HEK293 (cell line): Measurements from ENCODE around the gene SERPINA6.
"Not testable (repeated sequence)": the region's sequence is repeated elsewhere in the genome, so short reads cannot be mapped to it uniquely, and the experiment has no call there.

Experiments
- CTCF ChIA-PET: fragments of 350-600 bp; formaldehyde crosslinking; extraction: SDS; loops from one replicate; lab custom pipeline; 2021; ENCODE audit warnings: antibody characterized with exemption; lab: Yijun Ruan, JAX
- POLR2A ChIA-PET: fragments of 300-600 bp; formaldehyde crosslinking; extraction: SDS; loops from one replicate; lab custom pipeline; 2020; ENCODE audit warnings: antibody characterized with exemption, inconsistent platforms; lab: Yijun Ruan, JAX
- H3K27ac ChIP-seq: fragments of 200-500 bp; sonication (Bioruptor generic); 2 replicates; pipeline ENCODE4 v1.5.1; 2014; ENCODE audit warnings: low read depth, low read length, control low read depth, inconsistent platforms; ENCODE audit errors: extremely low read depth
- H3K36me3 ChIP-seq, 2 experiments: fragments of 200-500 bp in 1 of 2; sonication (Bioruptor generic) in 1 of 2; 1 replicate in 1 of 2; 2 replicates in 1 of 2; pipeline ENCODE4 v1.5.1; 2014 to 2017; ENCODE audit warnings: inconsistent platforms in 2 of 2, low read length in 2 of 2; ENCODE audit not compliant: control insufficient read depth in 2 of 2, insufficient read depth in 1 of 2
- H3K4me1 ChIP-seq: fragments of 200-500 bp; sonication (Bioruptor generic); 2 replicates; pipeline ENCODE4 v1.5.1; 2014; ENCODE audit warnings: mild to moderate bottlenecking, low read length, inconsistent platforms; ENCODE audit not compliant: control insufficient read depth, insufficient read depth
- H3K4me3 ChIP-seq: 2 replicates; pipeline ENCODE4 v1.5.1; 2011; ENCODE audit warnings: low read depth, mild to moderate bottlenecking, control low read depth, low read length, moderate library complexity
- H3K9me3 ChIP-seq: fragments of 200-500 bp; sonication (Bioruptor generic); 2 replicates; pipeline ENCODE4 v1.5.1; 2014; ENCODE audit warnings: low read depth, low read length, inconsistent platforms; ENCODE audit not compliant: control insufficient read depth, insufficient read depth
- BCL11B ChIP-seq: fragments of 450-650 bp; formaldehyde crosslinking; IDR thresholded peaks from 2 replicates; pipeline ENCODE4 v1.5.1; 2016; ENCODE audit warnings: low read depth, missing biosample characterization, missing genetic modification characterization
- FEZF1 ChIP-seq: fragments of 450-650 bp; formaldehyde crosslinking; IDR thresholded peaks from 2 replicates; pipeline ENCODE4 v1.5.1; 2016; ENCODE audit warnings: missing biosample characterization, missing genetic modification characterization
- GLIS2 ChIP-seq: fragments of 450-650 bp; formaldehyde crosslinking; IDR thresholded peaks from 2 replicates; pipeline ENCODE4 v1.5.1; 2016; ENCODE audit warnings: missing biosample characterization, missing genetic modification characterization
- TRIM28 ChIP-seq: IDR thresholded peaks from 2 replicates; pipeline ENCODE4 v1.6.1; 2011; ENCODE audit warnings: low read length, control low read depth, borderline replicate concordance
- WT1 ChIP-seq: fragments of 450-650 bp; formaldehyde crosslinking; IDR thresholded peaks from 2 replicates; pipeline ENCODE4 v1.5.1; 2016; ENCODE audit warnings: missing biosample characterization, missing genetic modification characterization
- ZBTB17 ChIP-seq: fragments of 450-650 bp; formaldehyde crosslinking; IDR thresholded peaks from 2 replicates; pipeline ENCODE4 v1.5.1; 2016; ENCODE audit warnings: missing biosample characterization, missing genetic modification characterization
- ZFHX2 ChIP-seq: fragments of 450-650 bp; formaldehyde crosslinking; conservative IDR thresholded peaks from 2 replicates; pipeline ENCODE4 v1.5.1; 2016; ENCODE audit warnings: missing biosample characterization, missing genetic modification characterization
- ZFP3 ChIP-seq: fragments of 450-650 bp; formaldehyde crosslinking; IDR thresholded peaks from 2 replicates; pipeline ENCODE4 v1.5.1; 2016; ENCODE audit warnings: low read depth, missing biosample characterization, missing genetic modification characterization
- ZFP41 ChIP-seq: fragments of 450-650 bp; formaldehyde crosslinking; IDR thresholded peaks from 2 replicates; pipeline ENCODE4 v1.5.1; 2016; ENCODE audit warnings: missing biosample characterization, missing genetic modification characterization, borderline replicate concordance
- ZNF19 ChIP-seq: fragments of 450-650 bp; formaldehyde crosslinking; IDR thresholded peaks from 2 replicates; pipeline ENCODE4; 2016; ENCODE audit warnings: missing biosample characterization, missing genetic modification characterization, low read depth
- ZNF248 ChIP-seq: fragments of 450-650 bp; formaldehyde crosslinking; IDR thresholded peaks from 2 replicates; pipeline ENCODE4 v1.5.1; 2017; ENCODE audit warnings: missing biosample characterization, missing genetic modification characterization
- ZNF302 ChIP-seq: fragments of 450-650 bp; formaldehyde crosslinking; IDR thresholded peaks from 2 replicates; pipeline ENCODE4 v1.5.1; 2016; ENCODE audit warnings: missing biosample characterization, missing genetic modification characterization, low read depth
- ZSCAN16 ChIP-seq: fragments of 450-650 bp; formaldehyde crosslinking; IDR thresholded peaks from 2 replicates; pipeline ENCODE4 v1.5.1; 2016; ENCODE audit warnings: missing biosample characterization, missing genetic modification characterization
- TF ChIP-seq, protein P1 (sequence below): fragments of 450-650 bp; formaldehyde crosslinking; IDR thresholded peaks from 2 replicates; pipeline ENCODE4 v1.5.1; 2016; ENCODE audit warnings: missing biosample characterization, missing genetic modification characterization, borderline replicate concordance
- TF ChIP-seq, protein P2 (sequence below): fragments of 450-650 bp; formaldehyde crosslinking; IDR thresholded peaks from 2 replicates; pipeline ENCODE4 v1.5.1; 2017; ENCODE audit warnings: missing biosample characterization, missing genetic modification characterization
- TF ChIP-seq, protein P3 (sequence below): fragments of 450-650 bp; formaldehyde crosslinking; IDR thresholded peaks from 2 replicates; pipeline ENCODE4 v1.5.1; 2016; ENCODE audit warnings: missing biosample characterization, missing genetic modification characterization
- TF ChIP-seq, protein P4 (sequence below): fragments of 450-650 bp; formaldehyde crosslinking; IDR thresholded peaks from 2 replicates; pipeline ENCODE4 v1.5.1; 2016; ENCODE audit warnings: missing biosample characterization, missing genetic modification characterization
- TF ChIP-seq, protein P5 (sequence below): fragments of 450-650 bp; formaldehyde crosslinking; IDR thresholded peaks from 2 replicates; pipeline ENCODE4 v1.5.1; 2016; ENCODE audit warnings: missing biosample characterization, missing genetic modification characterization
- TF ChIP-seq, protein P6 (sequence below): fragments of 450-650 bp; formaldehyde crosslinking; IDR thresholded peaks from 2 replicates; pipeline ENCODE4 v1.5.1; 2016; ENCODE audit warnings: missing biosample characterization, missing genetic modification characterization
- TF ChIP-seq, protein P7 (sequence below): fragments of 450-650 bp; formaldehyde crosslinking; IDR thresholded peaks from 2 replicates; pipeline ENCODE4; 2016; ENCODE audit warnings: missing biosample characterization, missing genetic modification characterization

SERPINA6 gene

DNA sequence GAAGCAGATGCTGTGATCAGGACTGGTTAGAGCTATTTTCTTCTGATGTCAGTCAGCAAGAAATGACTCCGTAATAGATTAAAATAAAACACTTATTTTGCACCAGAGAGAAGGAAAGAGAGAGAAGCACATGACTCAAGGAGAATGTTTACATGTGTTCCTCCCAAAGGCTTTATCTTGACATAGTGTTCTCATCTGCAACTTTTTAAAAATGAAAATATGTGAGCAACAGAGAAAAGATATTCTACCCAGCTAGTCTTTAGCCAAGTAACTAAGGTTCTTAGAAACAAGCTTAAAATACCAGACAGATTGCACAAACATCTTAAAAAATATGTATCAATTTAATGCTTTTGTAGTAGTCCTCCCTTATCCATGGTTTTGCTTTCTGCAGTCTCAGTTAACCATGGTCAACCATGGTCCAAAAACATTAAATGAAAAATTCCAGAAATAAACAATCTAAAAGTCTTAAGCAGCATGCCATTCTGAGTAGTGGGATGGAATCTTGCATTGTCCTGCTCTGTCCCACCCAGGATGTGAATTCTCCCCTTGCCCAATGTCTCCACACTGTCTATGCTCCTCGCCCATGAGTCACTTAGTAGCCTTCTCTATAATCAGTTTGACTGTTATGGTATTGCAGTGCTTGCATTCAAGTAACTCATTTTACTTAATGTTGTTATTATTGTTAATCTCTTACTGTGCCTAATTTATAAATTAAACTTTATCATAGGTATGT, 40.0 kb downstream of the SERPINA6 start (continued):
- TF ChIP-seq, protein P1, sequence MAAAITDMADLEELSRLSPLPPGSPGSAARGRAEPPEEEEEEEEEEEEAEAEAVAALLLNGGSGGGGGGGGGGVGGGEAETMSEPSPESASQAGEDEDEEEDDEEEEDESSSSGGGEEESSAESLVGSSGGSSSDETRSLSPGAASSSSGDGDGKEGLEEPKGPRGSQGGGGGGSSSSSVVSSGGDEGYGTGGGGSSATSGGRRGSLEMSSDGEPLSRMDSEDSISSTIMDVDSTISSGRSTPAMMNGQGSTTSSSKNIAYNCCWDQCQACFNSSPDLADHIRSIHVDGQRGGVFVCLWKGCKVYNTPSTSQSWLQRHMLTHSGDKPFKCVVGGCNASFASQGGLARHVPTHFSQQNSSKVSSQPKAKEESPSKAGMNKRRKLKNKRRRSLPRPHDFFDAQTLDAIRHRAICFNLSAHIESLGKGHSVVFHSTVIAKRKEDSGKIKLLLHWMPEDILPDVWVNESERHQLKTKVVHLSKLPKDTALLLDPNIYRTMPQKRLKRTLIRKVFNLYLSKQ (tag by site-specific recombination), result no peak
- TF ChIP-seq ZNF19 (tag by site-specific recombination) (no peak), ZFHX2 (tag by site-specific recombination) (no peak), WT1 (tag by site-specific recombination) (no peak), BCL11B (no peak), FEZF1 (tag by site-specific recombination) (no peak)
- TF ChIP-seq, protein P2, sequence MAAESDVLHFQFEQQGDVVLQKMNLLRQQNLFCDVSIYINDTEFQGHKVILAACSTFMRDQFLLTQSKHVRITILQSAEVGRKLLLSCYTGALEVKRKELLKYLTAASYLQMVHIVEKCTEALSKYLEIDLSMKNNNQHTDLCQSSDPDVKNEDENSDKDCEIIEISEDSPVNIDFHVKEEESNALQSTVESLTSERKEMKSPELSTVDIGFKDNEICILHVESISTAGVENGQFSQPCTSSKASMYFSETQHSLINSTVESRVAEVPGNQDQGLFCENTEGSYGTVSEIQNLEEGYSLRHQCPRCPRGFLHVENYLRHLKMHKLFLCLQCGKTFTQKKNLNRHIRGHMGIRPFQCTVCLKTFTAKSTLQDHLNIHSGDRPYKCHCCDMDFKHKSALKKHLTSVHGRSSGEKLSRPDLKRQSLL (tag by site-specific recombination), result no peak

DNA sequence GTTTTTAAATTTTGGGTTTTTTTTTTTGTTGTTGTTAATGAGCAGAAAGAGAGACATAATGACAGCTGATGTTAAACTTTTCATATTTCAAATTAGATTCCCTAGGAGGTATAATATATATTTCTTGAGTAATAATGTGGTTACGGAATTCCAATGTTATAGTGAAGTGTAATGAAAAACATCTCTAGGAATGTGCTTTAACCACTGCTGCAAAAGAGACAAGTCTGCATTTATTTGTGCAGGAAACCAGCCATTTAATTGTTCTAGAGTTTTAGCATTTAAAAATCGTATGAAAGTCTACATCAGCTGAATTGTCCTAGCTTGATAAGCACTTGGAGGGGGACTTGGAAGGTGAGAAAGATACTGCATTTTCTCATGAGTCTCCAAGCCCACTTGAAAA, 44.4 kb downstream of the SERPINA6 start:
- Histone ChIP-seq H3K4me3 (no peak overlapping the region), H3K27ac (no peak overlapping the region), H3K9me3 (no peaks in the 10 kb centered on the region), H3K36me3 (no peaks in the 10 kb centered on the region), H3K4me1 (no peaks in the 10 kb centered on the region)
- TF ChIP-seq, protein P3, sequence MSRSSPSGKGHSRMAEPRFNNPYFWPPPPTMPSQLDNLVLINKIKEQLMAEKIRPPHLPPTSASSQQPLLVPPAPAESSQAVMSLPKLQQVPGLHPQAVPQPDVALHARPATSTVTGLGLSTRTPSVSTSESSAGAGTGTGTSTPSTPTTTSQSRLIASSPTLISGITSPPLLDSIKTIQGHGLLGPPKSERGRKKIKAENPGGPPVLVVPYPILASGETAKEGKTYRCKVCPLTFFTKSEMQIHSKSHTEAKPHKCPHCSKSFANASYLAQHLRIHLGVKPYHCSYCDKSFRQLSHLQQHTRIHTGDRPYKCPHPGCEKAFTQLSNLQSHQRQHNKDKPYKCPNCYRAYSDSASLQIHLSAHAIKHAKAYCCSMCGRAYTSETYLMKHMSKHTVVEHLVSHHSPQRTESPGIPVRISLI (tag by site-specific recombination), result no peak
- TF ChIP-seq TRIM28, result no peak
- no peak for TF ChIP-seq ZSCAN16 (tag by site-specific recombination)
- TF ChIP-seq, protein P4, sequence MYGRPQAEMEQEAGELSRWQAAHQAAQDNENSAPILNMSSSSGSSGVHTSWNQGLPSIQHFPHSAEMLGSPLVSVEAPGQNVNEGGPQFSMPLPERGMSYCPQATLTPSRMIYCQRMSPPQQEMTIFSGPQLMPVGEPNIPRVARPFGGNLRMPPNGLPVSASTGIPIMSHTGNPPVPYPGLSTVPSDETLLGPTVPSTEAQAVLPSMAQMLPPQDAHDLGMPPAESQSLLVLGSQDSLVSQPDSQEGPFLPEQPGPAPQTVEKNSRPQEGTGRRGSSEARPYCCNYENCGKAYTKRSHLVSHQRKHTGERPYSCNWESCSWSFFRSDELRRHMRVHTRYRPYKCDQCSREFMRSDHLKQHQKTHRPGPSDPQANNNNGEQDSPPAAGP, result no peak
- TF ChIP-seq ZNF248 (tag by site-specific recombination), result no peak
- TF ChIP-seq BCL11B, result no peak
- TF ChIP-seq ZBTB17 (tag by site-specific recombination), result no peak
- no peak for TF ChIP-seq ZFP41
- no peak for TF ChIP-seq GLIS2 (tag by site-specific recombination)
- no peak for TF ChIP-seq FEZF1 (tag by site-specific recombination)
- TF ChIP-seq, protein P5, sequence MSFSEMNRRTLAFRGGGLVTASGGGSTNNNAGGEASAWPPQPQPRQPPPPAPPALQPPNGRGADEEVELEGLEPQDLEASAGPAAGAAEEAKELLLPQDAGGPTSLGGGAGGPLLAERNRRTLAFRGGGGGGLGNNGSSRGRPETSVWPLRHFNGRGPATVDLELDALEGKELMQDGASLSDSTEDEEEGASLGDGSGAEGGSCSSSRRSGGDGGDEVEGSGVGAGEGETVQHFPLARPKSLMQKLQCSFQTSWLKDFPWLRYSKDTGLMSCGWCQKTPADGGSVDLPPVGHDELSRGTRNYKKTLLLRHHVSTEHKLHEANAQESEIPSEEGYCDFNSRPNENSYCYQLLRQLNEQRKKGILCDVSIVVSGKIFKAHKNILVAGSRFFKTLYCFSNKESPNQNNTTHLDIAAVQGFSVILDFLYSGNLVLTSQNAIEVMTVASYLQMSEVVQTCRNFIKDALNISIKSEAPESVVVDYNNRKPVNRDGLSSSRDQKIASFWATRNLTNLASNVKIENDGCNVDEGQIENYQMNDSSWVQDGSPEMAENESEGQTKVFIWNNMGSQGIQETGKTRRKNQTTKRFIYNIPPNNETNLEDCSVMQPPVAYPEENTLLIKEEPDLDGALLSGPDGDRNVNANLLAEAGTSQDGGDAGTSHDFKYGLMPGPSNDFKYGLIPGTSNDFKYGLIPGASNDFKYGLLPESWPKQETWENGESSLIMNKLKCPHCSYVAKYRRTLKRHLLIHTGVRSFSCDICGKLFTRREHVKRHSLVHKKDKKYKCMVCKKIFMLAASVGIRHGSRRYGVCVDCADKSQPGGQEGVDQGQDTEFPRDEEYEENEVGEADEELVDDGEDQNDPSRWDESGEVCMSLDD, result no peak
- no peak for TF ChIP-seq ZFHX2 (tag by site-specific recombination)
- TF ChIP-seq, protein P6, sequence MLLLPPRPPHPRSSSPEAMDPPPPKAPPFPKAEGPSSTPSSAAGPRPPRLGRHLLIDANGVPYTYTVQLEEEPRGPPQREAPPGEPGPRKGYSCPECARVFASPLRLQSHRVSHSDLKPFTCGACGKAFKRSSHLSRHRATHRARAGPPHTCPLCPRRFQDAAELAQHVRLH (tag by site-specific recombination), result no peak
- TF ChIP-seq, protein P7, sequence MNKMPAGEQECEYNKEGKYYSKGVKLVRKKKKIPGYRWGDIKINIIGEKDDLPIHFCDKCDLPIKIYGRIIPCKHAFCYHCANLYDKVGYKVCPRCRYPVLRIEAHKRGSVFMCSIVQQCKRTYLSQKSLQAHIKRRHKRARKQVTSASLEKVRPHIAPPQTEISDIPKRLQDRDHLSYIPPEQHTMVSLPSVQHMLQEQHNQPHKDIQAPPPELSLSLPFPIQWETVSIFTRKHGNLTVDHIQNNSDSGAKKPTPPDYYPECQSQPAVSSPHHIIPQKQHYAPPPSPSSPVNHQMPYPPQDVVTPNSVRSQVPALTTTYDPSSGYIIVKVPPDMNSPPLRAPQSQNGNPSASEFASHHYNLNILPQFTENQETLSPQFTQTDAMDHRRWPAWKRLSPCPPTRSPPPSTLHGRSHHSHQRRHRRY, result no peak
- no peak for TF ChIP-seq ZFP3 (tag by site-specific recombination)
- TF ChIP-seq ZNF302 (tag by site-specific recombination), result no peak
- ChIA-PET POLR2A (no interaction called here), CTCF (interaction anchor here (0.8 kb wide), 1 partner anchor 98 kb away, joined by 3 read pairs; no protein-coding TSS in a partner anchor)

DNA sequence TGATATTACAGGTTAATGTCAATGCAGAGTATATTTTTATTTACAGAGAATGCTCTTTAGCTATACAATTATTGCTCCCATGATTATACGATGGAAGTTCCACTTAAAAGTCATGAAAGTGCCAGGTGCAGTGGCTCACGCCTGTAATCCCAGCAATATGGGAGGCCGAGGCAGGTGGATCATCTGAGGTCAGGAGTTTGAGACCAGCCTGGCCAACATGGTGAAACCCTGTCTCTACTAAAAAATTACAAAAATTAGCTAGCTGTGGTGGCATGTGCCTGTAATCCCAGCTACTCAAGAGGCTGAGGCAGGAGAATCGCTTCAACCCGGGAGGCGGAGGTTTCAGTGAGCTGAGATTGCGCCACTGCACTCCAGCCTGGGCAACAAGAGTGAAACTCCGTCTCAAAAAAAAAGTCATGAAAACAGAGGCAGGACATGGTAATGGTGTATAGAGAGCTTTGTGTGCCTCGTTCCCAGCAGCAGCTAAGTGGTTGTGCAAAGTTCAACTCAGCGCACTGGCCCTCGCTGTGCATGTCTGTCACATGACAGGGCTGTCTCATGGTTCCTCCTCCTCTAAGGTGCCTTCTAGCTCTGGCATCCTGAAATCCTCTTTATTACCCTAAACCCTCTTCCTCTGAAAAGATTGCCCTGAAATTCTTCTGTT, 46.1 kb downstream of the SERPINA6 start:
- CTCF ChIA-PET, H3K4me3 ChIP-seq, H3K27ac ChIP-seq, H3K9me3 ChIP-seq, H3K4me1 ChIP-seq, H3K36me3 ChIP-seq: not testable (repeated sequence)
- POLR2A ChIA-PET, result interaction anchor here (0.6 kb wide), 1 partner anchor 735 kb away, joined by 6 read pairs; no protein-coding TSS in a partner anchor
